ENCODE measurements around the gene CNGB1.

CNGB1 gene

DNA sequence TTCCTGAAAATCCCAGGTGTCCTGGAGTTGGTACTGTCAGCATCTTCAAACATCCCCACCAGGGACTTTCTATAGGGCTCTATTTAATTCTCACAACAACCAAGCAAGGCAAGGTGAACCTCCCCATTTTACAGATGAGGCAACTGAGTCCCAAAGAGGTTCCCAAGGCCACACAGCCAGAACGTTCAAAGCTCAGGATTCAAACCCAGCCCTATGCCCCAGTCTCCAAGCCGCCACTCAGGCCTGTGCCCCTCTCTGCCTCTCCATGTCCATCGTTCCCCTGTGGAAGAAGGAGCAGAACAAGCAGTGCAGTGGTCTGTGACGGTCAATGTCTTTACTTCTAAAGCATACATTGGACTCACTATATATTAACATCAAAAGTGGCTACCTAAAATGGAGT, 23.4 kb upstream of the CNGB1 start:
- no peak overlapping the region for H3K18ac ChIP-seq (ENCODE audit: low read length)
- no peak for DNase-seq (ENCODE audit: low spot score)
- no peak overlapping the region for H2BK15ac ChIP-seq (ENCODE audit: low read length)
- no peak overlapping the region for H2AFZ ChIP-seq (ENCODE audit: low read length)
- H3K27me3 ChIP-seq (ENCODE audit: control insufficient read depth in 3 of 3, insufficient read depth in 3 of 3, low read depth in 1 of 3, low read length in 3 of 3), result no peaks in the 10 kb centered on the region
- H2BK12ac ChIP-seq (ENCODE audit: low read length), result no peak overlapping the region
- H4K91ac ChIP-seq (ENCODE audit: low read depth, low read length, poor library complexity), result no peak overlapping the region
- peaks cover 20 to 43% of the 10 kb centered on the region in 2 donors for H3K36me3 ChIP-seq (replicated peaks in 1 of 2; ENCODE audit: control insufficient read depth in 2 of 2, insufficient read depth in 2 of 2, low read length in 2 of 2)
- no peak overlapping the region for H3K27ac ChIP-seq (replicated peaks; ENCODE audit: low read length)
- H4K8ac ChIP-seq (ENCODE audit: low read depth, low read length), result no peak overlapping the region
- no peak overlapping the region for H3K23ac ChIP-seq (ENCODE audit: low read depth, low read length, poor library complexity)
- H3K4me2 ChIP-seq (ENCODE audit: insufficient read depth, low read length, poor library complexity, severe bottlenecking), result no peak overlapping the region
- no peak overlapping the region for H2AK5ac ChIP-seq (ENCODE audit: low read depth, low read length)
- no peak overlapping the region for H3K4me3 ChIP-seq (ENCODE audit: low read length in 2 of 2)
- no peak overlapping the region for H3K9ac ChIP-seq (ENCODE audit: low read depth, low read length, poor library complexity)
- no peak overlapping the region for H3K4ac ChIP-seq (ENCODE audit: low read length)
- no peaks in the 10 kb centered on the region for H3K9me3 ChIP-seq (replicated peaks in 1 of 2; ENCODE audit: control insufficient read depth in 2 of 2, insufficient read depth in 1 of 2, low read depth in 1 of 2, low read length in 2 of 2)
- peaks cover 4% of the 10 kb centered on the region for H3K79me1 ChIP-seq (ENCODE audit: low read depth, low read length)
- no CpG with 5 or more reads among the region's 4 CpGs for WGBS, 2 donors (ENCODE audit: extremely low coverage in 2 of 2, insufficient read length in 2 of 2, insufficient replicate concordance in 1 of 2)
- H2BK120ac ChIP-seq (ENCODE audit: low read depth, low read length), result no peak overlapping the region
- no peak overlapping the region for H2BK5ac ChIP-seq (ENCODE audit: low read length)
- H3K4me1 ChIP-seq (ENCODE audit: control insufficient read depth in 2 of 2, insufficient read depth in 1 of 2, low read depth in 1 of 2, low read length in 2 of 2), result peaks cover 0 to 3% of the 10 kb centered on the region in 2 donors
- H3K14ac ChIP-seq (ENCODE audit: low read length), result no peak overlapping the region

GRCh38 chr16:57993897-57994296, 23.0 kb upstream of the CNGB1 start:
- no peak overlapping the region for H3K27ac ChIP-seq (replicated peaks; ENCODE audit: low read length)
- no peak overlapping the region for H3K9ac ChIP-seq (ENCODE audit: low read depth, low read length, poor library complexity)
- H3K4me2 ChIP-seq (ENCODE audit: insufficient read depth, low read length, poor library complexity, severe bottlenecking), result no peak overlapping the region
- no peak overlapping the region for H2AFZ ChIP-seq (ENCODE audit: low read length)
- H2BK5ac ChIP-seq (ENCODE audit: low read length), result no peak overlapping the region
- no CpG with 5 or more reads among the region's 5 CpGs for WGBS, 2 donors (ENCODE audit: extremely low coverage in 2 of 2, insufficient read length in 2 of 2, insufficient replicate concordance in 1 of 2)
- no peak for DNase-seq (ENCODE audit: low spot score)
- H3K36me3 ChIP-seq (replicated peaks in 1 of 2; ENCODE audit: control insufficient read depth in 2 of 2, insufficient read depth in 2 of 2, low read length in 2 of 2), result peaks cover 20 to 43% of the 10 kb centered on the region in 2 donors
- H3K27me3 ChIP-seq (ENCODE audit: control insufficient read depth in 3 of 3, insufficient read depth in 3 of 3, low read depth in 1 of 3, low read length in 3 of 3), result peaks cover 0 to 2% (median 0%) of the 10 kb centered on the region in 3 experiments
- no peak overlapping the region for H3K14ac ChIP-seq (ENCODE audit: low read length)
- no peak overlapping the region for H2BK120ac ChIP-seq (ENCODE audit: low read depth, low read length)
- no peaks in the 10 kb centered on the region for H3K9me3 ChIP-seq (replicated peaks in 1 of 2; ENCODE audit: control insufficient read depth in 2 of 2, insufficient read depth in 1 of 2, low read depth in 1 of 2, low read length in 2 of 2)
- H2BK15ac ChIP-seq (ENCODE audit: low read length), result no peak overlapping the region
- no peak overlapping the region for H2BK12ac ChIP-seq (ENCODE audit: low read length)
- H2AK5ac ChIP-seq (ENCODE audit: low read depth, low read length), result no peak overlapping the region
- H4K91ac ChIP-seq (ENCODE audit: low read depth, low read length, poor library complexity), result no peak overlapping the region
- no peaks in the 10 kb centered on the region for H3K4me1 ChIP-seq (ENCODE audit: control insufficient read depth in 2 of 2, insufficient read depth in 1 of 2, low read depth in 1 of 2, low read length in 2 of 2)
- no peak overlapping the region for H3K18ac ChIP-seq (ENCODE audit: low read length)
- peaks cover 4% of the 10 kb centered on the region for H3K79me1 ChIP-seq (ENCODE audit: low read depth, low read length)
- H4K8ac ChIP-seq (ENCODE audit: low read depth, low read length), result no peak overlapping the region
- no peak overlapping the region for H3K23ac ChIP-seq (ENCODE audit: low read depth, low read length, poor library complexity)
- H3K4me3 ChIP-seq (ENCODE audit: low read length in 2 of 2), result no peak overlapping the region
- no peak overlapping the region for H3K4ac ChIP-seq (ENCODE audit: low read length)

GRCh38 chr16:57993438-57993837, 22.5 kb upstream of the CNGB1 start:
- H2BK120ac ChIP-seq (ENCODE audit: low read depth, low read length), result no peak overlapping the region
- no peaks in the 10 kb centered on the region for H3K4me1 ChIP-seq (ENCODE audit: control insufficient read depth in 2 of 2, insufficient read depth in 1 of 2, low read depth in 1 of 2, low read length in 2 of 2)
- DNase-seq (ENCODE audit: low spot score), result no peak
- H3K79me1 ChIP-seq (ENCODE audit: low read depth, low read length), result peaks cover 4% of the 10 kb centered on the region
- H2BK15ac ChIP-seq (ENCODE audit: low read length), result no peak overlapping the region
- H2BK12ac ChIP-seq (ENCODE audit: low read length), result no peak overlapping the region
- H2AFZ ChIP-seq (ENCODE audit: low read length), result no peak overlapping the region
- H3K14ac ChIP-seq (ENCODE audit: low read length), result no peak overlapping the region
- no peak overlapping the region for H4K91ac ChIP-seq (ENCODE audit: low read depth, low read length, poor library complexity)
- peaks cover 0 to 6% (median 0%) of the 10 kb centered on the region in 3 experiments for H3K27me3 ChIP-seq (ENCODE audit: control insufficient read depth in 3 of 3, insufficient read depth in 3 of 3, low read depth in 1 of 3, low read length in 3 of 3)
- H3K4me2 ChIP-seq (ENCODE audit: insufficient read depth, low read length, poor library complexity, severe bottlenecking), result no peak overlapping the region
- H3K9ac ChIP-seq (ENCODE audit: low read depth, low read length, poor library complexity), result no peak overlapping the region
- H3K23ac ChIP-seq (ENCODE audit: low read depth, low read length, poor library complexity), result no peak overlapping the region
- no CpG with 5 or more reads among the region's 8 CpGs for WGBS, 2 donors (ENCODE audit: extremely low coverage in 2 of 2, insufficient read length in 2 of 2, insufficient replicate concordance in 1 of 2)
- no peak overlapping the region for H4K8ac ChIP-seq (ENCODE audit: low read depth, low read length)
- peaks cover 20 to 43% of the 10 kb centered on the region in 2 donors for H3K36me3 ChIP-seq (replicated peaks in 1 of 2; ENCODE audit: control insufficient read depth in 2 of 2, insufficient read depth in 2 of 2, low read length in 2 of 2)
- no peak overlapping the region for H2AK5ac ChIP-seq (ENCODE audit: low read depth, low read length)
- H3K27ac ChIP-seq (replicated peaks; ENCODE audit: low read length), result no peak overlapping the region
- no peak overlapping the region for H2BK5ac ChIP-seq (ENCODE audit: low read length)
- H3K4ac ChIP-seq (ENCODE audit: low read length), result no peak overlapping the region
- no peaks in the 10 kb centered on the region for H3K9me3 ChIP-seq (replicated peaks in 1 of 2; ENCODE audit: control insufficient read depth in 2 of 2, insufficient read depth in 1 of 2, low read depth in 1 of 2, low read length in 2 of 2)
- no peak overlapping the region for H3K18ac ChIP-seq (ENCODE audit: low read length)
- no peak overlapping the region for H3K4me3 ChIP-seq (ENCODE audit: low read length in 2 of 2)

GRCh38 chr16:57992084-57992483, 21.2 kb upstream of the CNGB1 start:
- no peak overlapping the region for H3K14ac ChIP-seq (ENCODE audit: low read length)
- H2BK5ac ChIP-seq (ENCODE audit: low read length), result no peak overlapping the region
- H3K9me3 ChIP-seq (replicated peaks in 1 of 2; ENCODE audit: control insufficient read depth in 2 of 2, insufficient read depth in 1 of 2, low read depth in 1 of 2, low read length in 2 of 2), result no peaks in the 10 kb centered on the region
- no CpG with 5 or more reads among the region's 6 CpGs for WGBS, 2 donors (ENCODE audit: extremely low coverage in 2 of 2, insufficient read length in 2 of 2, insufficient replicate concordance in 1 of 2)
- no peak overlapping the region for H3K4me2 ChIP-seq (ENCODE audit: insufficient read depth, low read length, poor library complexity, severe bottlenecking)
- H3K36me3 ChIP-seq (replicated peaks in 1 of 2; ENCODE audit: control insufficient read depth in 2 of 2, insufficient read depth in 2 of 2, low read length in 2 of 2), result peaks cover 12 to 32% of the 10 kb centered on the region in 2 donors
- H3K4me3 ChIP-seq (ENCODE audit: low read length in 2 of 2), result no peak overlapping the region
- H3K79me1 ChIP-seq (ENCODE audit: low read depth, low read length), result peaks cover 4% of the 10 kb centered on the region
- H2BK120ac ChIP-seq (ENCODE audit: low read depth, low read length), result no peak overlapping the region
- H3K27ac ChIP-seq (replicated peaks; ENCODE audit: low read length), result no peak overlapping the region
- H3K18ac ChIP-seq (ENCODE audit: low read length), result no peak overlapping the region
- no peak overlapping the region for H2AFZ ChIP-seq (ENCODE audit: low read length)
- H4K8ac ChIP-seq (ENCODE audit: low read depth, low read length), result no peak overlapping the region
- H3K9ac ChIP-seq (ENCODE audit: low read depth, low read length, poor library complexity), result no peak overlapping the region
- DNase-seq (ENCODE audit: low spot score), result no peak
- no peak overlapping the region for H2BK12ac ChIP-seq (ENCODE audit: low read length)
- peak overlapping the region; percentile 14 for H3K23ac ChIP-seq (ENCODE audit: low read depth, low read length, poor library complexity)
- no peak overlapping the region for H4K91ac ChIP-seq (ENCODE audit: low read depth, low read length, poor library complexity)
- H3K27me3 ChIP-seq (ENCODE audit: control insufficient read depth in 3 of 3, insufficient read depth in 3 of 3, low read depth in 1 of 3, low read length in 3 of 3), result peaks cover 0 to 20% (median 1%) of the 10 kb centered on the region in 3 experiments
- no peak overlapping the region for H3K4ac ChIP-seq (ENCODE audit: low read length)
- peak overlapping the region; percentile 24 for H2AK5ac ChIP-seq (ENCODE audit: low read depth, low read length)
- H3K4me1 ChIP-seq (ENCODE audit: control insufficient read depth in 2 of 2, insufficient read depth in 1 of 2, low read depth in 1 of 2, low read length in 2 of 2), result no peaks in the 10 kb centered on the region
- H2BK15ac ChIP-seq (ENCODE audit: low read length), result no peak overlapping the region
